WI38 (cell line): ENCODE data around the gene PSMC3.
"Not testable (repeated sequence)": the region's sequence is repeated elsewhere in the genome, so short reads cannot be mapped to it uniquely, and the experiment has no call there.

ENCODE experiments used
- H3K4me3 ChIP-seq: 2 replicates; pipeline ENCODE4 v1.5.1; 2011; ENCODE audit warnings: low read depth, mild to moderate bottlenecking, control low read depth, low read length
- CTCF ChIP-seq: IDR thresholded peaks from 2 replicates; pipeline ENCODE4 v1.5.1; 2012; ENCODE audit warnings: low read depth, mild to moderate bottlenecking, control low read depth, low read length

The PSMC3 gene

DNA sequence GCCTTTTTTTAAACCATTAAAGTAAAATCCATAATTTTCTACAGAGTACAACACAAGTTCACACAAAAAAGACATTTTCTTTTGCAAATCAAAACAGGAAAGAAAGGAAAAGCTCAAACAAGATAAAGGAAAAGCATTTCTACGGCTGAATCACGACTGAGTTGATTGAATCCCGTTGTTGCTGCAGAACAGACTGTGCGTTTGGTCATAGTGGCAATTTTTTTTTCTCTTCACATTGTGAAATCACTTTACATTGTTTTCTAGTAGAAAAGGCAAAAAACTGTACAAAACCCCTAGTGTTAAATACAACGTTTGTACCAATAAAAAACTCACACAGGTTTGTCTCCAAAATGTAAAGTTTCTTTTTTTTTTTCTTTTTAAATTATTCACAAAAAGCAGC lies 40.0 kb upstream of the PSMC3 start:
- H3K4me3 ChIP-seq = no peak overlapping the region
- TF ChIP-seq CTCF = no peak

- no peak for TF ChIP-seq CTCF
- H3K4me3 ChIP-seq = no peak overlapping the region
Observed at GRCh38 chr11:47464483-47464882, 38.2 kb upstream of the PSMC3 start.

DNA sequence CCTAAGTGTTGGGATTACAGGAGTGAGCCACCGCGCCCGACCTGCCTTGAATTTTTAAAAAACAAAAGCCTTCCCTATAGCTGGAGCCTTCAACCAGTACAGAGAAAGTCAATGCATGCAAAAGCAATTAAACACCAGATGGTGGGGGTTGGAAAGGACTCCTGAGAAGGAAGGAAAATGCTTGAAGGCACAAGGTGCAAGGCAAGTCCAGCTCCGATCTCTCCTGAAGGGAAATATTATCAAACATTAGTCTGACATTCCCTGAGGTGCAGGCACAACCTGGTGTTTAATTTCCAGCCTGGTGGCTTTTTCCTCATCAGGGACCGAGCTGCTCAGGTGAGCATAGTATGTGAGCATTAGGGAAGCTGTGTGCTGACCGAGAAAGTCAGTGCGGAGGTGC lies 35.6 kb upstream of the PSMC3 start:
- H3K4me3 ChIP-seq = no peak overlapping the region
- no peak for TF ChIP-seq CTCF

DNA sequence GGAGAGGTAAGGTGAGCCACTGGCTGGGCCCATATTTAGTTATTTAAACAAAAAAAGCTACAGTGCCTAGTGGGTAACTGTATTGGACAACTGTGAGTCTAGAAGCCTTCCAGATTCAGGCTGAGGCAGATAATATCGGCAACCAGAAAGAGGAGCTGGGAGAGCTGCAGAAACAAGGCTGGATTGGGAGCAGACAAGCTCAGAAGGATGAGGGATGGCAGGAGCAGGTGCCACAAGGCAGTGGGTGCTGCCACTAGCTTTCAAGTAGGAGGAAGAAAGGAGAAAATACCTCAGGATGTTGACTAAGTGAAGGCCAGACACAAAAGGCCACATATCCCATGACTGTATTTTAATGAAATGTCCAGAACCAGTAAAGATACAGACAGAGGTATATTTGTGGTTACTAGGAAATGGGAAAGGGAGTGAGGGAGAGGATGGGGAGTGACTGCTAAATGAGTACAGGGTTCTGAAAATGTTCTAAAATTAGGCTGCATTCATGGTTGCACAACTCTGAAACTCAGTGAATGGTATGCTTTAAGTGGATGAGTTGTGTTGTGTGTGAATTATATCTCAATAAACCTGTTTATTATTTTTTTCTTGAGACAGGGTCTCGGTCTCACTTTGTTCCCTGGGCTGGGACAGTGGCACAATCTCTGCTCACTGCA lies 34.5 kb upstream of the PSMC3 start:
- no peak for TF ChIP-seq CTCF
- no peak overlapping the region for H3K4me3 ChIP-seq

DNA sequence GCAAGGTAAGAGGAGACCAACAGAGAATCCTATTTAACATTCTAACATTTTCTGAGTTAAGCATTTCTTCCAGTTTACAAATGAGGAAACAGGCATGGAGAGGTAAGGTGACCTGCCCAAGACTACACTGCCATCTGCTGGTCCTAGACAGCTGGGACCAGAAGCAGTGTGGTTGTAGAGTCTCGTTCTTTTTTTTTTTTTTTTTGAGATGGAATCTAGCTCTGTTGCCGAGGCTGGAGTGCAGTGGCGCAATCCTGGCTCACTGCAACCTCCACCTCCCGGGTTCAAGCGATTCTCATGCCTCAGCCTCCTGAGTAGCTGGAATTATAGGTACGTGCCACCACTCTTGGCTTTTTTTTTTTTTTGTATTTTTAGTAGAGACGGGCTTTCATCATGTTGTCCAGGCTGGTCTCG lies 28.0 kb upstream of the PSMC3 start:
- peak; percentile 79 for TF ChIP-seq CTCF
- H3K4me3 ChIP-seq = not testable (repeated sequence)

DNA sequence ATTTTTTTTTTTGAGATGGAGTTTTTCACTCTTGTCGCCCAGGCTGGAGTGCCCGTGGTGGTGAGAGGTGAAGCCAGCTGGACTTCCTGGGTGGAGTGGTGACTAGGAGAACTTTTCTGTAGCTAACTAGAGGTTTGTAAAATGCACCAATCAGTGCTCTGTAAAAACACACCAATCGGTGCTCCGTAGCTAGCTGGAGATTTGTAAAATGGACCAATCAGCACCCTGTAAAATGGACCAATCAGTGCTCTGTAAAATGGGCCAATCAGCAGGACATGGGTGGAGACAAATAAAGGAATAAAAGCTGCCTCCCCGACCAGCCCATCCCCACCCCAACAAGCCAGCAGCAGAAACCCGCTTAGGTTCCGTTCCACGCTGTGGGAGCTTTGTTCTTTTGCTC lies 27.1 kb upstream of the PSMC3 start:
- no peak overlapping the region for H3K4me3 ChIP-seq
- no peak for TF ChIP-seq CTCF

DNA sequence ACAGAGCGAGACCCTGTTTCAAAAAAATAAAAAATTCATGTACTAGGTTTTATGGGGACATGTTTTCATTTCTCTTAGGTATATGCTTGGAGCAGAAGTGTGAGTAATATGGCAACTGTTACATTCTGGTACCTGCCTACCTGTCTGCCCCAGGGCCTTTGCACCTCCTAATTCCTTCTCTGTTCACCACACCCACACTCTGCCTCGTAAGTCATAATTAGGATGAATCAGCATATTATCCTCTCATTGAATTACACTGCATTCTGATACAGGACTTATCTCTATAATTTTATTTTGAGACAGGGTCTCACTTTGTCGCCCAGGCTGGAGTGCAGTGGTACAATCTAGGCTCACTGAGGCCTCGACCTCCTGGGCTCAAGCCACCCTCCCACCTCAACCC lies 25.8 kb upstream of the PSMC3 start:
- no peak for TF ChIP-seq CTCF

More for the DNA sequence above, 25.8 kb upstream of the PSMC3 start:
- H3K4me3 ChIP-seq = no peak overlapping the region
